Upper lobe of left lung (tissue), 6 donors: Measurements from ENCODE around the gene LRRTM2. TPM values are rescaled to one million over a fixed set of nuclear protein-coding genes. Genes with fewer than 3 reads are reported as not detected.

ENCODE experiments used
- ATAC-seq, 2 donors: fragments of 200-7000 bp; cut with Tn5 transposase; one replicate each; pipeline ENCODE4 v1.9.1; 2022; ENCODE audit warnings: mild to moderate bottlenecking in 2 of 2, moderate library complexity in 2 of 2; ENCODE audit not compliant: low FRiP score in 2 of 2
- DNase-seq, 2 donors: peaks; one replicate each; pipeline ENCODE4 v3.0.0-alpha.2; 2019 to 2020
- H3K27ac ChIP-seq, 4 donors: fragments of 200-600 bp; sonication (generic); one replicate each; pipeline ENCODE4 v1.5.1; 2016 to 2019
- H3K27me3 ChIP-seq, 4 donors: fragments of 200-600 bp; sonication (generic); one replicate each; pipeline ENCODE4 v1.5.1; 2017 to 2019
- H3K36me3 ChIP-seq, 4 donors: fragments of 200-600 bp; sonication (generic); one replicate each; pipeline ENCODE4 v1.5.1; 2016 to 2019
- H3K4me1 ChIP-seq, 4 donors: fragments of 200-600 bp; sonication (generic); one replicate each; pipeline ENCODE4 v1.5.1; 2018 to 2019
- H3K4me3 ChIP-seq, 4 donors: fragments of 200-600 bp; sonication (generic); one replicate each; pipeline ENCODE4 v1.5.1; 2017 to 2019; ENCODE audit warnings: mild to moderate bottlenecking in 2 of 4, moderate library complexity in 1 of 4
- H3K9me3 ChIP-seq, 4 donors: fragments of 200-600 bp; sonication (generic); one replicate each; pipeline ENCODE4 v1.5.1; 2018 to 2019
- CTCF ChIP-seq, 6 experiments: fragments of 450-650 bp in 4 of 6; fragments of 200-600 bp in 2 of 6; sonication (generic) in 2 of 6; IDR thresholded peaks; one replicate each; pipeline ENCODE4 v1.5.1; 2016 to 2019; ENCODE audit warnings: antibody characterized with exemption in 6 of 6
- EP300 ChIP-seq, 4 donors: sonication (generic); formaldehyde crosslinking; IDR thresholded peaks; one replicate each; pipeline ENCODE4 v1.5.1; 2017; ENCODE audit warnings: antibody characterized with exemption in 4 of 4, control low read depth in 2 of 4
- POLR2A ChIP-seq, 4 donors: fragments of 450-650 bp; IDR thresholded peaks; one replicate each; pipeline ENCODE4 v1.5.1; 2016 to 2017; ENCODE audit warnings: antibody characterized with exemption in 4 of 4, mild to moderate bottlenecking in 2 of 4
- POLR2AphosphoS5 ChIP-seq, 2 donors: sonication (generic); formaldehyde crosslinking; IDR thresholded peaks; one replicate each; pipeline ENCODE4 v1.5.1; 2017; ENCODE audit warnings: antibody characterized with exemption in 2 of 2
- WGBS, 2 donors: methylation state at CpG; one replicate each; pipeline ENCODE4 v1.1.5; 2017 to 2018; 5-methylcytosine and 5-hydroxymethylcytosine counted together
- total RNA-seq, 6 donors: library from RNA; depleted of rRNA in 4 of 6; stranded (reverse); fragments of >200 nt in 4 of 6; gene quantifications; one replicate each; pipeline versions ENCODE4 v1.1.0 to v1.2.1, GENCODE V29; 2016 to 2021
- donor health status: DM: no; HTN: no; CAD: no; lungs with moderate emphysema.
- donor health status: DM: no; HTN: yes; CAD: no; lungs with severe emphysema.

The LRRTM2 gene
- total RNA-seq, 6 donors from 2014 or later, result 0.20 to 1.1 (median 0.29) TPM; not detected in 1

- Histone ChIP-seq H3K4me1 (peaks cover 12 to 33% (median 27%) of the 10 kb centered on the region in 4 donors), H3K9me3 (peaks cover 4 to 12% (median 10%) of the 10 kb centered on the region in 4 donors), H3K36me3 (peaks cover 0 to 14% (median 4%) of the 10 kb centered on the region in 4 donors), H3K27ac (no peak overlapping the region), H3K4me3 (no peak overlapping the region), H3K27me3 (no peaks in the 10 kb centered on the region)
- 100% methylated on average over 1 of the region's 1 CpG for WGBS, 2 donors
- TF ChIP-seq EP300 (IDR thresholded peaks at IDR 0.05), result no peak
- TF ChIP-seq POLR2AphosphoS5 (IDR thresholded peaks at IDR 0.05), result no peak
- TF ChIP-seq CTCF (IDR thresholded peaks at IDR 0.05), result no peak
- no peak for TF ChIP-seq POLR2A (IDR thresholded peaks at IDR 0.05)
- DNase-seq (no peak), ATAC-seq (no peak)
Observed at GRCh38 chr5:138867011-138867410, 8.1 kb downstream of the LRRTM2 start.

GRCh38 chr5:138853132-138853531 is 22.0 kb downstream of the LRRTM2 start:
- Histone ChIP-seq H3K27ac (no peak overlapping the region), H3K4me3 (no peak overlapping the region), H3K36me3 (no peaks in the 10 kb centered on the region), H3K9me3 (no peaks in the 10 kb centered on the region), H3K4me1 (peaks cover 17 to 43% (median 25%) of the 10 kb centered on the region in 4 donors), H3K27me3 (no peaks in the 10 kb centered on the region)
- ATAC-seq (no peak), DNase-seq (no peak)
- TF ChIP-seq EP300 (IDR thresholded peaks at IDR 0.05), result no peak
- TF ChIP-seq POLR2AphosphoS5 (IDR thresholded peaks at IDR 0.05), result no peak
- no peak for TF ChIP-seq CTCF (IDR thresholded peaks at IDR 0.05)
- TF ChIP-seq POLR2A (IDR thresholded peaks at IDR 0.05), result no peak
- 68 to 71% methylated on average over 9 of the region's 9 CpGs for WGBS, 2 donors

- Histone ChIP-seq H3K4me1 (peaks cover 18 to 49% (median 34%) of the 10 kb centered on the region in 4 donors), H3K36me3 (no peaks in the 10 kb centered on the region), H3K27me3 (no peaks in the 10 kb centered on the region), H3K9me3 (no peaks in the 10 kb centered on the region), H3K4me3 (no peak overlapping the region), H3K27ac (no peak overlapping the region)
- TF ChIP-seq POLR2A (IDR thresholded peaks at IDR 0.05) (no peak), POLR2AphosphoS5 (IDR thresholded peaks at IDR 0.05) (no peak), EP300 (IDR thresholded peaks at IDR 0.05) (no peak), CTCF (IDR thresholded peaks at IDR 0.05) (no peak)
- ATAC-seq (no peak), DNase-seq (no peak)
- WGBS, 2 donors, result 52 to 58% methylated on average over 2 of the region's 2 CpGs
Observed at GRCh38 chr5:138850865-138851435, 24.2 kb downstream of the LRRTM2 start.

GRCh38 chr5:138849882-138850281 is 25.3 kb downstream of the LRRTM2 start:
- Histone ChIP-seq H3K4me1 (peaks cover 23 to 56% (median 41%) of the 10 kb centered on the region in 4 donors), H3K27me3 (no peaks in the 10 kb centered on the region), H3K27ac (peak overlapping the region in 1 of 4 donors; percentile 8), H3K4me3 (no peak overlapping the region), H3K36me3 (no peaks in the 10 kb centered on the region), H3K9me3 (no peaks in the 10 kb centered on the region)
- ATAC-seq (no peak), DNase-seq (no peak)
- WGBS, 2 donors, result 65 to 69% methylated on average over 1 of the region's 1 CpG
- no peak for TF ChIP-seq POLR2AphosphoS5 (IDR thresholded peaks at IDR 0.05)
- no peak for TF ChIP-seq CTCF (IDR thresholded peaks at IDR 0.05)
- TF ChIP-seq POLR2A (IDR thresholded peaks at IDR 0.05), result no peak
- no peak for TF ChIP-seq EP300 (IDR thresholded peaks at IDR 0.05)

- WGBS, 2 donors, result 22 to 47% methylated on average over 3 of the region's 3 CpGs
- DNase-seq (no peak), ATAC-seq (no peak)
- Histone ChIP-seq H3K27ac (peak overlapping the region in 1 of 4 donors; percentile 8), H3K4me1 (peaks cover 28 to 61% (median 45%) of the 10 kb centered on the region in 4 donors), H3K4me3 (no peak overlapping the region), H3K9me3 (no peaks in the 10 kb centered on the region), H3K36me3 (no peaks in the 10 kb centered on the region), H3K27me3 (no peaks in the 10 kb centered on the region)
- TF ChIP-seq POLR2A (IDR thresholded peaks at IDR 0.05) (no peak), POLR2AphosphoS5 (IDR thresholded peaks at IDR 0.05) (no peak), CTCF (IDR thresholded peaks at IDR 0.05) (no peak), EP300 (IDR thresholded peaks at IDR 0.05) (no peak)
Observed at GRCh38 chr5:138849439-138849838, 25.7 kb downstream of the LRRTM2 start.
